HG03439 (cell line): ENCODE measurements around the gene BMS1.
"Not testable (repeated sequence)": the region's sequence is repeated elsewhere in the genome, so short reads cannot be mapped to it uniquely, and the experiment has no call there.

Source experiments
- ATAC-seq: cut with Tn5 transposase; IDR thresholded peaks from one replicate; pipeline ENCODE4 v1.9.1; 2021; ENCODE audit warnings: mild to moderate bottlenecking, moderate library complexity; ENCODE audit not compliant: unreplicated experiment

BMS1 gene

GRCh38 chr10:42860016-42860415 is 77.4 kb downstream of the BMS1 start:
- not testable (repeated sequence) for ATAC-seq

GRCh38 chr10:42862801-42863200 is 80.2 kb downstream of the BMS1 start:
- ATAC-seq, result not testable (repeated sequence)

DNA sequence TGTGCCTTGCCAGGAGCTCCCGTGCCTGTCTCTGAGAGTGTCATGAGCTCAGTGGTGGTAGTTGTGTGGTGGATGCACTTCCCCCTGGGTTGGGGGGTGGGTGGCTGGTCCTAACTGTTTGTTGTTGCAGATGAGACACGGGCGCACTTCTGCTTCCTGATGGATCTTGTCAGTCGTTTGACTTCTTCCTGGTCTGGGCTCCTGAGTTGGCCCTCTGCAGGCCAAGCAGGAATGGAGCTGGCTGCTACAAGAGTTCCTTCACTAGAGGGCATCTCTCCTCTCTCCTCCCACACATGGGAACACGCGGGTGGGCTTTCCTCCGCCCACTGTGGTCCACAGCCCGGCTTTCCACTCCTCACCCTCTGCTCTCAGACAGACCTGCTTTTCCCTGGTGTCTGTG is 82.0 kb downstream of the BMS1 start:
- no peak for ATAC-seq

DNA sequence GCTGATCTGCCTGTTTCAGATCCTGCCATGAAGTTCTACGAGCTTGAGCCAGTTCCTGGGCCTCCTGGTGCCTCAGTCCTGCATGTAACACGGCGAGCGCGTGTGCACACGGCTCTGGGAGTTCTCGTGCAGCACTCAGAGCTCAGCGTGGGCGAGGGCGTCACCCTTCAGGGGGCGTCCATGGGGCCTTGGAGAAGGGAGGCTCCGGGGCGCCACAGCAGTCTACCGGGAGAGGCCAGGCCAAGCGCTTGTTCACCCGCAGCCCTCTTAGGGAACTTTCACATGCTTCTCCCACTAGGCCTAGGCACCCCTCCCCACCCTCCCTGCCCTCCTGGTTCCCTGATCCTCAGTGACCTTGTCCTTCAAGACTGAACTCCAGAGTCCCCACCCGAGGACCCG is 83.1 kb downstream of the BMS1 start:
- ATAC-seq, result no peak

GRCh38 chr10:42866115-42866995 is 83.8 kb downstream of the BMS1 start:
- no peak for ATAC-seq

- no peak for ATAC-seq
Measured at GRCh38 chr10:42867571-42867970, 85.0 kb downstream of the BMS1 start.

GRCh38 chr10:42868530-42868929 is 85.9 kb downstream of the BMS1 start:
- no peak for ATAC-seq

- no peak for ATAC-seq
Measured at GRCh38 chr10:42869977-42870350, 87.4 kb downstream of the BMS1 start.

DNA sequence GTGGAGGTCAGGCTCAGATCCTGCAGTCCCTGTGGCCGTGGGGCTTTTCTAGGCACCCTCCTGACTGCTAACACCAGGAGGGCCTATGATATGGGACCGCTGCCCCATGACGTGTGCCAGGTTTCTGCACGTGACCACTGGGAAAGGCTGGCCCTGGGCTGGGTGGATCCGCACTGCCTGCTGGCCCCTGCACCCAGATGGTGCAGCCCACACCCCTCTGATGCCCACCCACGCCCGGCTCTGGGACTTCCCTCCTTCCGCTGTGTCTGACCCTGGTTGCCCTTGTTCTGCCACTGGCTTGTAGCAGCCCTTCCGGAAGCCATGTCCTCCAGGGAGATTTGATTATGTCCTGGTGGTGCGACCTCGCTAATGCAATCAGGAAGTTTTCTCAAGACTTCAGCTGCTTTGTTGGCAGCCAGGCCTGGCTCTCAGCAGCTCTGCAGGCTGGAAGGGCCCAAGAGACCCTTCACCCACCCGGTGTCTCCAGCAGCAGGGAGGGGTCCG is 88.6 kb downstream of the BMS1 start:
- not testable (repeated sequence) for ATAC-seq

DNA sequence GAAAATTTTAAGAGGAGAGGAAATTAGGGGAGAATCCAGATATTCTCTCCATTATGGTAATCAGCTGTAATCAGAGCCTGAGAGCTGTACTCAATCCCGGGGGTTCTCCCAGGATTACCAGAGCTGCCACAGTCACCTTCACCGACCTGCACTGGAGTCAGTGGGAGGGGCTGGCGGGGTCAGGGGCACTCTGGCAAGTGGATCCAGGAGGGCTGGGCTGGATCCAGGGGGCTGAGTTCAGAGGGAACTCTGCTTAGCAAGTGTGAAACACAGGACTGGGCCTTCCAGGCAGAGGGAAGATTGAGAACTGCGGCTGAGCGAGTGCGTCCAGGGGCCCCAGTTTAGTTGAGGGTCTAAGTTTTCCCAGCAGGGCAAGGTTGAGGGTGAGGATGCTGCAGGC is 89.2 kb downstream of the BMS1 start:
- ATAC-seq, result no peak

GRCh38 chr10:42872865-42873435 is 90.4 kb downstream of the BMS1 start:
- ATAC-seq, result no peak

DNA sequence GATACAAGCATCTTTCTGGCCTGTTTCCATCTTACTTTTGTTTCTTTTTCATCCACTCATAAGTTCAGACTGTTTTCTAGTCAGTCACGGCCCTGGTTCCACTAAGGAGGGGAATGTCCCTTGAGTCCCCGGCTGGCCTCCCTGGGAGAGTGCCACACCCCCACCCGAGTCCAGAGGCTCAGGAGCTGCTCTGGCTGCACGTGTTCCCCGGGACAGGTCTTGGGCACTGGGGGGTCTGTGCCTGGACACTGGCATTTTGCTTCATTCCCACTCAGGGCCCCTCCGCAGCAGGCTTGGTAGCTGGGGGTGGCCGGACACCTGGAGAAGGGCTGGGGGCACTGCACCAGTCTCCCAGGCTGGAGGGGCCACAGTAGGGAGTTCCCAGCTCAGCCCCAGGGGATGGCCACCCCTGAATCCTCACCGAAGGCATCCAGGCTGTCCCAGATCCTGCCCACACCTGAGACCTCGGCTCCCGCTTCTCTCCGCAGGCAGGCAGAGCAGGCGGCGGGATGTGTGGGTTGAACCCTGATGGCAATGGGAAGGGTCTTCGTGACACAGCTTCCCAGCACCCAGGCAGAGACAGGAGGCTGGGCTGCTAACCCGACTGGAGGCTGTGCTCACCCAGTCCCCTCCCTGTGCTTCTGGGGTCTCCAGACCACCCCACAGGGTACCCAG is 92.3 kb downstream of the BMS1 start:
- ATAC-seq, result no peak

- no peak for ATAC-seq
Measured at GRCh38 chr10:42875388-42875755, 92.8 kb downstream of the BMS1 start.

- no peak for ATAC-seq
Measured at GRCh38 chr10:42875798-42876341, 93.3 kb downstream of the BMS1 start.

GRCh38 chr10:42876476-42876875 is 93.9 kb downstream of the BMS1 start:
- ATAC-seq, result no peak

GRCh38 chr10:42876945-42877344 is 94.3 kb downstream of the BMS1 start:
- no peak for ATAC-seq

GRCh38 chr10:42877496-42878030 is 95.0 kb downstream of the BMS1 start:
- no peak for ATAC-seq

- ATAC-seq, result no peak
Measured at GRCh38 chr10:42878134-42878820, 95.7 kb downstream of the BMS1 start.

GRCh38 chr10:42878821-42879195 is 96.2 kb downstream of the BMS1 start:
- ATAC-seq, result no peak

- no peak for ATAC-seq
Measured at GRCh38 chr10:42879380-42880254, 97.0 kb downstream of the BMS1 start.
